Measurements from ENCODE around the gene DLGAP4.

- TF ChIP-seq ZNF274 (IDR thresholded peaks at IDR 0.05; ENCODE audit: low read depth, low read length) (no peak), SUZ12 (IDR thresholded peaks at IDR 0.05; ENCODE audit: extremely low read depth, insufficient read depth, insufficient read length) (no peak)
These were observed 102.1 kb downstream of the DLGAP4 start for GRCh38 chr20:36408219-36408618.
